Fibroblast of pulmonary artery (primary cell): Measurements from ENCODE around the gene VAPB.

ENCODE experiments used
- DNase-seq: peaks from one replicate; pipeline ENCODE4 v3.0.0-alpha.2; 2010; ENCODE audit warnings: low read depth
- H3K4me3 ChIP-seq: replicated peaks from 2 replicates; pipeline ENCODE4 v1.5.1; 2011; ENCODE audit warnings: low read depth, mild to moderate bottlenecking, control low read depth, low read length, moderate library complexity
- CTCF ChIP-seq: IDR thresholded peaks from 2 replicates; pipeline ENCODE4 v1.5.1; 2011; ENCODE audit warnings: mild to moderate bottlenecking, control low read depth, low read length, inconsistent platforms; ENCODE audit errors: missing control alignments

VAPB gene

GRCh38 chr20:58398254-58398653, 9.2 kb downstream of the VAPB start:
- TF ChIP-seq CTCF = no peak
- no peak for DNase-seq
- H3K4me3 ChIP-seq = no peak overlapping the region

GRCh38 chr20:58399926-58400325, 10.9 kb downstream of the VAPB start:
- H3K4me3 ChIP-seq = no peak overlapping the region
- no peak for TF ChIP-seq CTCF
- DNase-seq = no peak

GRCh38 chr20:58401162-58401561, 12.1 kb downstream of the VAPB start:
- TF ChIP-seq CTCF = no peak
- no peak overlapping the region for H3K4me3 ChIP-seq
- no peak for DNase-seq

GRCh38 chr20:58402305-58402704, 13.3 kb downstream of the VAPB start:
- no peak overlapping the region for H3K4me3 ChIP-seq
- no peak for DNase-seq

GRCh38 chr20:58402827-58403226, 13.8 kb downstream of the VAPB start:
- TF ChIP-seq CTCF = no peak
- H3K4me3 ChIP-seq = no peak overlapping the region
- DNase-seq = no peak

More at GRCh38 chr20:58402305-58402704, 13.3 kb downstream of the VAPB start:
- no peak for TF ChIP-seq CTCF

- no peak for DNase-seq
- no peak for TF ChIP-seq CTCF
- H3K4me3 ChIP-seq = no peak overlapping the region
These were observed 14.2 kb downstream of the VAPB start for GRCh38 chr20:58403272-58403671.

- TF ChIP-seq CTCF = no peak
- H3K4me3 ChIP-seq = no peak overlapping the region
- DNase-seq = no peak
These were observed 16.7 kb downstream of the VAPB start for GRCh38 chr20:58405504-58406291.
